Activated CD4-positive, alpha-beta T cell treated with anti-CD3 and anti-CD28 coated beads for 4 hours (primary cell): Measurements from ENCODE around the gene ARMH1.
A peak's percentile ranks its signal among the peaks of the same experiment; 100 is the strongest.
"Not testable (repeated sequence)": the region's sequence is repeated elsewhere in the genome, so short reads cannot be mapped to it uniquely, and the experiment has no call there.

ENCODE experiments used
- DNase-seq, 2 donors: peaks; one replicate each; pipeline ENCODE4 v3.0.0-alpha.2; 2020

Gene ARMH1

GRCh38 chr1:44724955-44725698 is 50.6 kb downstream of the ARMH1 start:
- DNase-seq, result no peak

- DNase-seq, result peak; percentile 93 to 96
Observed at GRCh38 chr1:44730741-44731512, 56.4 kb downstream of the ARMH1 start, which contains the start of gene RNU5D-1. TSS of gene RNU5D-1 (minus strand) at chr1:44731170.

GRCh38 chr1:44733365-44733764 is 58.9 kb downstream of the ARMH1 start:
- DNase-seq, result no peak

GRCh38 chr1:44733784-44734183 is 59.3 kb downstream of the ARMH1 start:
- DNase-seq, result no peak

GRCh38 chr1:44735992-44736391 is 61.5 kb downstream of the ARMH1 start:
- DNase-seq, result no peak

- DNase-seq, result not testable (repeated sequence)
Observed at GRCh38 chr1:44738953-44739306, 64.4 kb downstream of the ARMH1 start.

GRCh38 chr1:44739307-44740178 is 65.0 kb downstream of the ARMH1 start, which contains the start of gene KIF2C:
TSS of gene KIF2C (plus strand) at chr1:44739837. CDS start at chr1:44739933, 96 bp downstream.
- DNase-seq, result peak; percentile 97

GRCh38 chr1:44740179-44740617 is 65.7 kb downstream of the ARMH1 start:
- no peak for DNase-seq

- DNase-seq, result no peak
Observed at GRCh38 chr1:44743211-44743610, 68.7 kb downstream of the ARMH1 start.

GRCh38 chr1:44747878-44748277 is 73.4 kb downstream of the ARMH1 start:
- no peak for DNase-seq

- DNase-seq, result no peak
Observed at GRCh38 chr1:44757420-44757819, 82.9 kb downstream of the ARMH1 start.

- DNase-seq, result no peak
Observed at GRCh38 chr1:44759077-44759476, 84.6 kb downstream of the ARMH1 start.

- DNase-seq, result no peak
Observed at GRCh38 chr1:44760876-44761275, 86.4 kb downstream of the ARMH1 start.

- DNase-seq, result not testable (repeated sequence)
Observed at GRCh38 chr1:44766421-44766820, 91.9 kb downstream of the ARMH1 start.
